OCI-LY3 (cell line): ENCODE data around the gene CLEC4M.
"Not testable (repeated sequence)": the region's sequence is repeated elsewhere in the genome, so short reads cannot be mapped to it uniquely, and the experiment has no call there.

Source experiments
- H2AFZ ChIP-seq: fragments of 200-600, 300-600 bp; shearing (Covaris generic); 2 replicates; pipeline ENCODE4 v1.6.0; 2014; ENCODE audit warnings: antibody characterized with exemption, low read depth, low read length
- H3K27ac ChIP-seq: fragments of 200-600, 300-600 bp; sonication (generic); 2 replicates; pipeline ENCODE4 v1.5.1; 2014; ENCODE audit warnings: mild to moderate bottlenecking, low read length, moderate library complexity, mixed read lengths
- H3K27me3 ChIP-seq: fragments of 200-600, 300-600 bp; sonication (generic); 2 replicates; pipeline ENCODE4 v1.6.1; 2014; ENCODE audit warnings: low read depth, low read length, mixed read lengths
- H3K36me3 ChIP-seq: fragments of 200-600, 300-600 bp; sonication (generic); replicated peaks from 2 replicates; pipeline ENCODE3; 2014; ENCODE audit warnings: low read depth, low read length, mixed read lengths
- H3K4me1 ChIP-seq: fragments of 300-600, 200-600 bp; sonication (generic); 2 replicates; pipeline ENCODE4 v1.6.1; 2014; ENCODE audit warnings: low read length, mixed read lengths
- H3K4me2 ChIP-seq: fragments of 200-600, 300-600 bp; sonication (generic); 2 replicates; pipeline ENCODE4 v1.6.1; 2014; ENCODE audit warnings: low read length, mixed read lengths
- H3K4me3 ChIP-seq: fragments of 300-600, 200-600 bp; sonication (generic); 2 replicates; pipeline ENCODE4 v1.5.1; 2014; ENCODE audit warnings: antibody characterized with exemption, mild to moderate bottlenecking, low read length, moderate library complexity
- H3K79me2 ChIP-seq: fragments of 300-600, 200-600 bp; shearing (Covaris generic); 2 replicates; pipeline ENCODE4 v1.6.1; 2014; ENCODE audit warnings: mild to moderate bottlenecking, low read length, mixed read lengths
- H3K9ac ChIP-seq: fragments of 300-600, 200-600 bp; shearing (Covaris generic); 2 replicates; pipeline ENCODE4 v1.6.0; 2014; ENCODE audit warnings: mild to moderate bottlenecking, low read length, moderate library complexity
- H3K9me3 ChIP-seq: fragments of 200-600, 300-600 bp; shearing (Covaris generic); 2 replicates; pipeline ENCODE4 v1.6.1; 2014; ENCODE audit warnings: low read length, mixed read lengths; ENCODE audit not compliant: insufficient read depth
- H4K20me1 ChIP-seq: fragments of 200-600, 300-600 bp; sonication (generic); 2 replicates; pipeline ENCODE4 v1.6.1; 2016; ENCODE audit warnings: low read length, mixed read lengths; ENCODE audit not compliant: insufficient read depth
- EZH2phosphoT487 ChIP-seq: fragments of 200-600 bp; shearing (Covaris generic); IDR thresholded peaks from 2 replicates; pipeline ENCODE4 v1.6.1; 2018; ENCODE audit warnings: antibody characterized with exemption, mixed run types, low read depth
- TF ChIP-seq, protein P1 (sequence below): fragments of 200-600, 300-600 bp; sonication (generic); IDR thresholded peaks from 2 replicates; pipeline ENCODE4 v1.5.1; 2014; ENCODE audit warnings: antibody characterized with exemption, low read length, low read depth

CLEC4M gene

DNA sequence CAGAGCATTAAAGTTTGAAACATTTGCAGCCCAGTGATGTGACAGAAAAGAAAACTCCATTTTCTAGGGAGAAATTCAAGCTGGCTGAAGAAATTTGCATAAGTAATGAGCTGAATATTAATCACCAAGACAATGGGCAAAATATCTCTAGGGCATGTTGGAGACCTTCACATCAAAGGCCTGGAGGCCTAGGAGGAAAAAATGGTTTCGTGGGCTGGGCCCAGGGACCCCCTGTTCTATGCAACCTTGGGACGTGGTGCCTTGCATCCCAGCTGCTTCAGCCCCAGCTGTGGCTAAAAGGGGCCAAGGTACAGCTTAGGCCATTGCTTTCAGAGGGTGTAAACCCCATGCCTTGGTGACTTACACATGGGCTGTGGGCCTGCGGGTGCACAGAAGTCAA is 5.7 kb upstream of the CLEC4M start:
- Histone ChIP-seq H3K79me2 (no peaks in the 10 kb centered on the region), H3K27me3 (peaks cover 38% of the 10 kb centered on the region; the same call in 1 of the 2 replicates), H4K20me1 (no peaks in the 10 kb centered on the region), H3K4me1 (no peaks in the 10 kb centered on the region), H3K9ac (no peak overlapping the region), H3K4me2 (no peak overlapping the region), H3K27ac (no peak overlapping the region), H3K36me3 (no peaks in the 10 kb centered on the region), H3K4me3 (no peak overlapping the region), H3K9me3 (peaks cover 51% of the 10 kb centered on the region), H2AFZ (no peak overlapping the region)
- no peak for TF ChIP-seq EZH2phosphoT487

DNA sequence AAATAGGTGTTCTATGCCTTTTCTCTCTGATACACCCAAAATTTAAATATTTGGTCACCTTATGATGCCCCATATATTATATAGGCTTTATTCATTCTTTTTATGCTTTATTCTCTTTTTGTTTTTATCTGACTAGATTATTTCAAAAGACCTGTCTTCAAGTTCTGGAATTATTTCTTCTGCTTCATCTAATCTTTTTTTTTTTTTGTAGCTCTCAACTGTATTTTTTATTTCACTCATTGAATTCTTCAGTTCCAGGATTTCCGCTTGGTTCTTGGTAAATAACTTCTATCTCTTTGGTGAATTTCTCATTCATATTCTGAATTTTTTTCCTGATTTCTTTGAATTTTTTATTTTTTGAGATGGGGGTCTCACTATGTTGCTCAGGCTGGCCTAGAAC is 3.9 kb upstream of the CLEC4M start:
- Histone ChIP-seq H3K4me1 (no peaks in the 10 kb centered on the region), H3K9ac (no peak overlapping the region), H3K4me3 (no peak overlapping the region), H3K27ac (no peak overlapping the region), H3K4me2 (no peak overlapping the region), H3K27me3 (peaks cover 45% of the 10 kb centered on the region), H4K20me1 (no peaks in the 10 kb centered on the region), H3K79me2 (no peaks in the 10 kb centered on the region), H2AFZ (no peak overlapping the region), H3K9me3 (peaks cover 52% of the 10 kb centered on the region), H3K36me3 (no peaks in the 10 kb centered on the region)
- TF ChIP-seq EZH2phosphoT487 = no peak

DNA sequence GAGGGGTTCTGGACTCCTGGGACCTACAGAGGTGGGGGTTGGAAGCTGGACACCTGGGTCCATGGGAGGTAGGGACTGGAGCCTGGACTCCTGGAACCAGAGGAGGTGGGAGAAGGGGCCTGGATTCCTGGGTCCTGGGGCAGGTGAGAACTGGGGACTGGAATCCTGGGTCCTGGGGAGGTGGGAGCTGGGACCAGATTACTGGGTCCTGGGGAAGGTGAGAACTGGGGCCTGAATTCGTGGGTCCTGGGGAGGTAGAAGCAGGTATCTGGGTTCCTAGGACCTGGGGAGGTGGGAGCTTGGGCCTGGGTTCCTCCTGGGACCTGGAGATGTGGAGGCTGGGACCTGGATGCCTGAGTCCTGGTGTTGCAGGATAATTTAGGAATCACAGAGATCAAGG is 653 bp downstream of the CLEC4M start:
- no peak overlapping the region for H2AFZ ChIP-seq
- H3K4me3 ChIP-seq = no peak overlapping the region
- H3K27me3 ChIP-seq = peaks cover 57% of the 10 kb centered on the region
- H3K27ac ChIP-seq = no peak overlapping the region
- no peaks in the 10 kb centered on the region for H3K79me2 ChIP-seq
- peaks cover 18% of the 10 kb centered on the region for H3K9me3 ChIP-seq
- H3K4me2 ChIP-seq = no peak overlapping the region
- H4K20me1 ChIP-seq = 0 out of 2 replicates have a peak, but pooled peaks cover 3% of the 10 kb centered on the region
- no peak overlapping the region for H3K9ac ChIP-seq
- no peak for TF ChIP-seq EZH2phosphoT487
- TF ChIP-seq, protein P1, sequence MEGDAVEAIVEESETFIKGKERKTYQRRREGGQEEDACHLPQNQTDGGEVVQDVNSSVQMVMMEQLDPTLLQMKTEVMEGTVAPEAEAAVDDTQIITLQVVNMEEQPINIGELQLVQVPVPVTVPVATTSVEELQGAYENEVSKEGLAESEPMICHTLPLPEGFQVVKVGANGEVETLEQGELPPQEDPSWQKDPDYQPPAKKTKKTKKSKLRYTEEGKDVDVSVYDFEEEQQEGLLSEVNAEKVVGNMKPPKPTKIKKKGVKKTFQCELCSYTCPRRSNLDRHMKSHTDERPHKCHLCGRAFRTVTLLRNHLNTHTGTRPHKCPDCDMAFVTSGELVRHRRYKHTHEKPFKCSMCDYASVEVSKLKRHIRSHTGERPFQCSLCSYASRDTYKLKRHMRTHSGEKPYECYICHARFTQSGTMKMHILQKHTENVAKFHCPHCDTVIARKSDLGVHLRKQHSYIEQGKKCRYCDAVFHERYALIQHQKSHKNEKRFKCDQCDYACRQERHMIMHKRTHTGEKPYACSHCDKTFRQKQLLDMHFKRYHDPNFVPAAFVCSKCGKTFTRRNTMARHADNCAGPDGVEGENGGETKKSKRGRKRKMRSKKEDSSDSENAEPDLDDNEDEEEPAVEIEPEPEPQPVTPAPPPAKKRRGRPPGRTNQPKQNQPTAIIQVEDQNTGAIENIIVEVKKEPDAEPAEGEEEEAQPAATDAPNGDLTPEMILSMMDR = no peak
- H3K36me3 ChIP-seq = no peaks in the 10 kb centered on the region
- H3K4me1 ChIP-seq = no peaks in the 10 kb centered on the region

DNA sequence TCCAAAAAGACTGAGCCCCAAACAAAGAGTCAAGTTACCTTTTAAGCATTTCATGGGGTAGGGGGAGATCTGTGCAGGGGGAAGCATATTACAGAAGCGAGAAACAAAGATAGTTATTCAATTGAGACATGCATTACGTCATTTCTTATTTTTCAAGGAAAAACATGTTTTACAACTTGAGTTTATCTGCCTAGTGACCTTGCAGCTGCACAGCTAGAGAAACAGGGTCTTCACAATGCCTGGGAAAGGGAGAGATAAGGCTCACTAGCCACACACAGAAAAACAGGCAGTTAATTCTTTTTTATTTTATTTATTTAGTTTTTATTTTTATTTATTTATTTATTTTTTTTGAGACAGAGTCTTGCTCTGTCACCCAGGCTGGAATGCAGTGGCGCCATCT is 1.1 kb downstream of the CLEC4M start:
- Histone ChIP-seq H3K9me3 (peaks cover 13% of the 10 kb centered on the region), H3K27me3 (peaks cover 57% of the 10 kb centered on the region)
- H3K27ac ChIP-seq, H3K4me1 ChIP-seq, H3K9ac ChIP-seq, H3K79me2 ChIP-seq, H3K4me3 ChIP-seq, H2AFZ ChIP-seq, H4K20me1 ChIP-seq, H3K4me2 ChIP-seq, H3K36me3 ChIP-seq: not testable (repeated sequence)

DNA sequence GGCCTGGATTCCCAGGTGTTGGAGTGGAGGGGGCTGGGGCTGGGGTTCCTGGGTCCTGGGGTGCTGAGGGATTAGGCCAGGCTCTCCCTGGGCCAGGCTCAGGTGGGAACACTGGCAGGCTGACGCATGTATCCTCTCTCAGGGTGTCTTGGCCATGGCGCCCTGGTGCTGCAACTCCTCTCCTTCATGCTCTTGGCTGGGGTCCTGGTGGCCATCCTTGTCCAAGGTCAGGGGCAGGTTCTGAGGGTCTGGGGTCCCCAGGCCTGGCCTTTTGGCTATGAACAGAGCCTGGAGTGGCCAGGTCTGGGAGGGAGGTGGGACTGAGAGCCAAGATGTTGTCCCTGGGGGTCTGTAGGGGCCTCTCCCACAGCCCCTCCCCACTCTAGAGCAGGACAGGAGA is 2.0 kb downstream of the CLEC4M start:
- not testable (repeated sequence) for H4K20me1 ChIP-seq, H3K27ac ChIP-seq, H3K9me3 ChIP-seq, H3K36me3 ChIP-seq, H3K4me3 ChIP-seq, H3K9ac ChIP-seq, H3K79me2 ChIP-seq, H3K4me1 ChIP-seq, H2AFZ ChIP-seq, H3K4me2 ChIP-seq
- H3K27me3 ChIP-seq = peaks cover 58% of the 10 kb centered on the region

DNA sequence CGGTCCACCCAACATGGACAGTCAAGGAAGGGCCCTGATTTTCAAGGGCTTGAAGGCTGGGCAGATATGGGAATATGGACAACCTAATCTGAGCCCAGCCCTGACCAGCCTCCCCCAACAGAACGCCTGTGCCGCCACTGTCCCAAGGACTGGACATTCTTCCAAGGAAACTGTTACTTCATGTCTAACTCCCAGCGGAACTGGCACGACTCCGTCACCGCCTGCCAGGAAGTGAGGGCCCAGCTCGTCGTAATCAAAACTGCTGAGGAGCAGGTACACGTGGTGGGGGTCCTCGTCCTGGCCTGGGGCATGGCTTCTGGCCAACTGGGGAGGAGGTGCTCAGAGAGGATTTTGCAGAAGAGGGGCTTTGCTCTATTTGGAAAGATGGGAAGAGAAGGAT is 3.5 kb downstream of the CLEC4M start:
- H3K4me2 ChIP-seq = no peak overlapping the region
- no peaks in the 10 kb centered on the region for H3K4me1 ChIP-seq
- TF ChIP-seq, protein P1 = no peak
- no peak for TF ChIP-seq EZH2phosphoT487
- H3K27ac ChIP-seq = no peak overlapping the region
- no peaks in the 10 kb centered on the region for H3K79me2 ChIP-seq
- no peak overlapping the region for H2AFZ ChIP-seq
- peaks cover 60% of the 10 kb centered on the region for H3K27me3 ChIP-seq
- no peak overlapping the region for H3K9ac ChIP-seq
- 0 out of 2 replicates have a peak, but pooled peaks cover 5% of the 10 kb centered on the region for H3K9me3 ChIP-seq
- 0 out of 2 replicates have a peak, but pooled peaks cover 3% of the 10 kb centered on the region for H4K20me1 ChIP-seq
- no peak overlapping the region for H3K4me3 ChIP-seq
- H3K36me3 ChIP-seq = no peaks in the 10 kb centered on the region
